Stimulated activated CD8-positive, alpha-beta memory T cell treated with anti-CD3 and anti-CD28 coated beads, Interleukin-2, amount 100 ng/mL, for 1 hour (primary cell): ENCODE results near the gene FCN2.

ENCODE experiments used
- DNase-seq, 2 donors: peaks; one replicate each; pipeline ENCODE4 v3.0.0-alpha.2; 2020; ENCODE audit warnings: low read depth in 2 of 2

FCN2 gene

DNA sequence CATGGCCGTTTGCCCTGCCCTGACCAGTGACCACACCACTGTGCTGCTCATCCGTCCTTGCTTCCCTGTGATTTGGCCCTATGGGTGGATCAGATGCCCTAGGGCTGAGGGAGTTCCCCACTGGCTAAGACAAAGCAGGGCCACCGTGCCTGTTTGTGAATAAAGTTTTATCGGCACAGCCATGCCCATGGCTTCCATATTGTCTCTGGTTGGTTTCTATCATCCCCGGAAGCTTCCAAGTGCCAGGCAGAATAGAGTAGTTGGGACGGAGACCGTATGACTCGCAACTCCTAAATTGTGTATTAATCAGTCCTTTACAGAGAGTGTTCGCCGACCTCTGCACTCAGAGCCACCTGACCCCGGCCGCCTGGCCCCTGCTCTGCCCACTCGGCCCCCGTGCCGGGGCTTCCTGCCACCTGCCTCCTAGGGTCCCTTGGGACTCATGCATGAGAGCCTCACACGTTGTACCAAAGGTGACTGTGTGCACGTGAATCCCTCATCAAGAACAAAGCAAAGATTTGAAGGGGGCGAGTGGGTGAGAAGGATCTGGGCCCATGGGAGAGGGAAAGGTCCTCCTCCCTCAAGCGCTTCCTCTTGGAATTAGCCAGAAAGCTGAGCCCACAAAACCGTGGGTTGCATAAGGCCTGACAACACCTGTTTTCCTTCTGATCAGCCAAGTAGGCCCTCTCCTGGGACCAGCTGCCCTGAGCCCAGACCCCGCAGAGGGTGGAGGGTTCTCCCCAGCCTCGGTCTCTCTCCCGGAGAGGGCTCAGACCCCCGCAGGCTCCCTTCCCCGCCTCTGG is 11.7 kb upstream of the FCN2 start:
- DNase-seq = no peak

DNA sequence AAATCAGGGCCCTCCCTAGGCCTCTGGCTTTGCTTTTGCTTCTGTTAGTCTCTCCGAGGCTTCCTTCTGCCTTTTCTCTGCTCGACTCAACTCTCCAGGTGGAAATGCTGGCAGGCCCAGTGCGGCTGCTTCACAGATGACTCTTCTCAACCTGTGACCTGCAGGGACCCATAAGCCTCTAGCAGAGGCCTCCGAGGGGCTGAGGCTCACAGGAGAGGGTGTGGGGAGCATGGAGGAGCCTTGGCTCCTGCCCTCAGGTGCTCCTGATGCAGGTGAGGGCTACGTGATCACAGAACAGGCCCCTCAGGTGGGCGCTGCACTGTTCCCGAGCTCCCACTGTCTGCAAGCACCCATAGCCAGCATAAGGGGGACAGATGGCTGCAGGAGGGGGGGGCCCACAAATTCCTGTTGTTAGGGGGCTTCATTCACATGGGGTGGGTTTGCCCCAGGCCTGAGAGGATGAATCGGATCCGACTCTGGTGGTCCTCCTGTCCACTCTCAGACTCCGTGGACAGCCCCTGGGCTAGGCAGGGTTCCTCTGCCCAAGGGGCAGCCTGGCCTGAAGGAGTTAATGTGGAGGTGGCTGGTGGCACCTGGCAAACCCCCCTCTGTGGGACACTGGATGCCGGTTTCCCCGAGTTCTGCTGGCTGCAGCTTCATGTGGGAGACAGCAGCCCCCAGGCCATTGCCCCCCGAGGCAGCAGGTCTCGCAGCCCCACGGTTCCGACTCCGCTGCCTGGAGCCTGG is 10.9 kb upstream of the FCN2 start:
- no peak for DNase-seq

DNA sequence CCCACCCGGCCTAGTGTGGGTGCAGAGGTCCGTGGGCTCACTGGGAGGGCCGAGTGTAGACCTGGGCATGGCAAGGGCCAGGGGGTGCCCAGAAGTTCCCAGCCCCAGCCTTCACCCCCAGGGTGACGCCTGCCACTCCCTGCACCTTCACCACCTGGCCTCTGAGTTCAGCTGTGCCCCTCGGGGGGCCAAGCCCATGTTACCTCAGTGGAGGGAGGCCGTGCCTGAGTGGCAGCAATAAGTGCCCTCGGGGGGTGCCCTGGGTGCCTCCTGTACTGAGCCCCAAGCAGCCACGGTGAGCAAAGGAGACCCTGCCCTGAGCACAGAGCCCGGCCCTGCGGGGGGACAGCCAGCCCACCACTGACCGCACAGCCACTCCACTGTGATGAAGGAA is 10.3 kb upstream of the FCN2 start:
- no peak for DNase-seq

DNA sequence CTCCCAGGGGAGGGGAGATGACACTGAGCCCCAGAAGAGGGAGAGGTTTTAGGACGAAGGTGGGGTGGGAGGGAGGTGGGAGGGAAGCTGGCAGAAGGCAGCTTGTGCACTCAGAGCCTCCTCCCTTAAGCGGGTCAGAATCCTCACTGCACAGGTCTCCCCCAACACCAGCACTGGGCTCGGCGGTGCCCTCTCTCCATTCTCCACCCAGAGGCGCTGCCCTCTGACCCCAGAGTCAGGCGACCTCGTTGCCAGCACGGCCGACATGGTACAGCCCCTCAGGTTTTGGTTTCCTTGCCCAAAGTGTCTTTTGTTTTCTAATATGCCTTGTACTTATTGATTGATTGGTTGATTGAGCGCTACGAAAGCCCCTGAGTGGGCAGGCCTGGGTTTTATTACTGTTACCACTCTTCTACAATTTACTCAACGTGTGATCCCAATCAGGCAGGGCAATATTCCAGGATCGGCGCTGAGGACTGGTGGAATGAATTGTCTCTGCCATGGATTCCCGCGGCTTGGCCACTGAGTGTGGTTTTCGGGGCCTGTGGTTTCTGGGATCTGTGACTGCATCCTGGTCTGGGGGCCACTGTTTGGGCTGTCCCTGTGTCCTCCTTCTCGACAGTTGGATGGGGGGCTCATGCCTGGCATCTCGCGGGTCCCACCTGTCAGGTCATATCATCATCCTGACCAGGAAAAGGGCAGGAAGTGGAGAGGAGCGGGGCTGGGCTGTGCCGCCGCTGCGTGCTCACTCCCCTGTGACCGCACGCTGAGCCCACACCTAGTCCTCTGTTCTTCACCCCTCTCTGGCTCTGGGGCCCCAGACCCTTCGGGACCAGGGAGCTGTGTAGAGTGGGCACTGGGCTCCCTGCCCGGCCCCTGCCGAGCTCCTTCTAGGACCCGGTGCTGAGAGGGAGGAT is 9.6 kb upstream of the FCN2 start:
- no peak for DNase-seq

DNA sequence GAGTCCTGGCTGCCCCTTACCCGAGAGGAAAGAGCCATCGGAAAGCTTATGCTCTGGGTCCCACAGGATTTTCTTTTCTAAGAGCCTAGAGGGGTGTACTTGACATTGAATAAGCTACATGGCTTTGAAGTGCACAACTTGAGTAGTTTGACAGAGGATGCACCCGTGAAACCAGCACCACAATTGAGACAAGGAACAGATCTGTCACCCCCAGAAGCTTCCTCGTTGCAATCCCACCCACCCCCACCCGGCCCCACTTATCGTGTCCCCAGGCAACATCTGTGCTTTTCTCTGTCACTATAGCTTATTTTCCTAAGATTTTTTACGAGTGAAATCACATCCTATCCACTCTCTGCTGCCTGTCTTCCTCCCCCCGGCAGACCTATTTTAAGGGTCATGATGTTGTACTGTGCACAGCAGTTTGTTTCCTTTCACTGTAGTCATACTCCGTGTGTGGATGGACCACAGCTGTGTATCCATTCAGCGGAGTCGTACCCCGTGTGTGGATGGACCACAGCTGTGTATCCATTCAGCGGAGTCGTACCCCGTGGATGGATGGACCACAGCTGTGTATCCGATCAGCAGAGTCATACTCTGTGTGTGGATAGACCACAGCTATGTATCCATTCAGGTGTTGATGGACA is 8.8 kb upstream of the FCN2 start:
- no peak for DNase-seq

DNA sequence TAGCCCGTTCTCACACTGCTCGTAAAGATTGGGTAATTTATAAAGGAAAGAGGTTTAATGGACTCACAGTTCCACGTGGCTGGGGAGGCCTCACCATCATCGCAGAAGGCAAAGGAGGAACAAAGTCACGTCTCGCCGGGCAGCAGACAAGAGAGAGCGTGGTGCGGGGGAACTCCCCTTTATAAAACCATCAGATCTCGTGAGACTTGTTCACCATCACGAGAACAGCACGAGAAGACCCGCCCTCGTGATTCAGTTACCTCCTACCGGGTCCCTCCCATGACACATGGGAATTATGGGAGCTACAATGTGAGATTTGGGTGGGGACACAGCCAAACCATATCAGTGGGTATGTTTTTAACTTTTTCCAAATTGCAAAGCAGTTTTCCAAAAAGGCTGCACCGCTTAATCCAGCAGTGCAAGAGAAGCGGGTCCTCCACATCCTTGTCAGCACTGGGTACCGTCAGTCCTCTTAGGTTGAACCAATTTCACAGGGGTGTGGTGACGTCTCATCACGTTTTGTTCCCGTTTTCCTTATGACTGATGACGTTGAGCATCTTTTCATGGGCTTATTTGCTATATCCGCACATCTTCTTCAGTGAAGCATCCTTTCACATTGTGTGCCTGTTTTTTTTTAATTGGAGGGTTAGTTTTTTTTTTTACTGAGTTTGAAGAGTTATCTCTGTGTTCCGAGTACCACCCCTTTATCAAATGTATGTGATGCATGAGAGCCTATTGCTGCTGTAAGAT is 8.0 kb upstream of the FCN2 start:
- DNase-seq = no peak

DNA sequence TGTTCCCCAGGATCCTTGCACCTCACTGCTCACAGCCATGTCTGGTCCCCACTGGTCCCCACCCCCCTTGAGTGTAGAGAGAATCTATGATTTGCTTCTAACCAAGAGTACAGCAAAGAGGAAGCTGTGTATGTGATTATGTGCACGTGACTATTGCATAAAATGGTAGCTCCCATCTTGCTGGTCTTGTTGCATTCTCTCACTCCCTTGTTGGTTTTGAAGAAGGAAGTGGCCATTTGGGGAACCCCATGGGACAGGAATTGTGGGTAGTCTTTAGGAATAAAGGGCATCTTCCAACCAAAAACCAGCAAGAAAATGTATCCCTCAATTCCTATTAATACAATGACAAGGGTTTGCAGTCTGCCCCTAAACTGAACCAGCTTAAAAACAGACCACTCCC is 5.2 kb upstream of the FCN2 start:
- no peak for DNase-seq

DNA sequence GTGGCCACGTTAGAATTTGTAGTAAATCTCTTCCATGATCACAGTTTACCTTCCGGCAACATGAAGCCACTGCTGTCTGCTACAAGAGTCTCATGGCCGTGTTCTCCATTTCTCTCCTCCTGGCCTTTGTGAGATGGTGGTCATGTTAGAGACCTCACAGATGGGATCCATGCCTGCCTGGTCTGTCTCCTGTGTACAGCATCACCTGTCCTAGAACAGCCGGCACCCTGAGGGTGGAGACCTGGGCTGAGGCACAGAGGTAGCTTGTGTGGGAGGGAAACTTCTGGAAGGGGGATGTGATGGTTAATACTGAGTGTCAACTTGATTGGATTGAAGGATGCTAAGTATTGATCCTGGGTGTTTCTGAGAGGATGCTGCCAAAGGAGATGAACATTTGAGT is 3.1 kb upstream of the FCN2 start:
- no peak for DNase-seq

DNA sequence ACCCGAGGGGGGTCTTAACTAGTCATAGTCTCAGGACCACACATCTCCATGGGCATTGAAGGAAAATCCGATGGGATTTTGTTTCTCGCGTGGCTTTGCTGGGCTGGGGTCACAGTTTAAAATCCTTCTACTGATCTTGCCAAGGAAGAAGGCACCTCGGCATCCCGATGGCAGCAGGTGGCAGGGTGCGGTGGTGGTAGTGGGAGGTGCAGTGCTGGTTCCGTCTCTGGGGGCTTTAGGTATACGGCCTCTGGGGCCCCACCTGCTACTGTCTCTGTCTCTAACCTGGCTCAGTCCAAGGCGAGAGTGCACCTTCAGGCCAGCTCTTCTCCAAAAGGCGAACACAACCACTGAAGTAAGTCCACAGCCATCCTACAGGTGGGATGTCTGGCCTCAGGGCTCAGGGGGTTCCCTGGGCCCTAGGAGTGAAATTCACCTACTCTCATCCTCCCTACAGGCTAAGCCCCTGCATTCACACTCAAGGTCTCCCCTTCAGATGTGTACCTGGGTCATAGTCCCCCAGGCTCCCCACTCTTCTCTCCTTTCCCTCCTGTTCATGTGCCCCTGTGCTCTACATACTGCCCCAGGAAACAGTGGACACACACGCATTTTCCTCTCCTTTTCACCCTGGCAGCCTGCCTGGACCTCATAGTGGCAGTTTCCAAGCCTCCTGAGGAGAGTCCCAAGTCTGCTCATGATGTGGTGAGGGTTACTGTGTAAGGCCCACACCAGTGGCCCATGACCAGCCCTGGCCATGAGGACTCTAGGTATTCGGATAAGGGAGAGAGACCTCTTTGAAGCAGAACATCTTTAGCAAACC is 736 bp upstream of the FCN2 start:
- DNase-seq = no peak

DNA sequence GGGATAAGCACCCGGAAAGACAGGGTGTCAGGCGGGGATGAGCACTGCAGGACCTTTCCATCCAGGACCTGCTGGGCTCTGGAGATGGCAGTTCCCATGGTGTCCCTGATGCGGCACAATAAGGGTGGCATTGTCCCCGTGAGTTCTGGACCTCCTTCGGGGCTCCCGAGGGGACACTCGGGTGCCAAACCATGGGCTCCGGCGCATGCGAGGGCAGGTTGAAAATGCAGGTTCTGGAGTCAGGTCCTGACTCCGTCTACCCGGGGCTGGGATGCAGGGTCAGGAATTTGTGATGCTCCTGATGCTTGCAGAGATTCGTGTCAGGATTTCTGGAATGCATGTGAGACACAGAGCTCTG is 682 bp downstream of the FCN2 start:
- no peak for DNase-seq

DNA sequence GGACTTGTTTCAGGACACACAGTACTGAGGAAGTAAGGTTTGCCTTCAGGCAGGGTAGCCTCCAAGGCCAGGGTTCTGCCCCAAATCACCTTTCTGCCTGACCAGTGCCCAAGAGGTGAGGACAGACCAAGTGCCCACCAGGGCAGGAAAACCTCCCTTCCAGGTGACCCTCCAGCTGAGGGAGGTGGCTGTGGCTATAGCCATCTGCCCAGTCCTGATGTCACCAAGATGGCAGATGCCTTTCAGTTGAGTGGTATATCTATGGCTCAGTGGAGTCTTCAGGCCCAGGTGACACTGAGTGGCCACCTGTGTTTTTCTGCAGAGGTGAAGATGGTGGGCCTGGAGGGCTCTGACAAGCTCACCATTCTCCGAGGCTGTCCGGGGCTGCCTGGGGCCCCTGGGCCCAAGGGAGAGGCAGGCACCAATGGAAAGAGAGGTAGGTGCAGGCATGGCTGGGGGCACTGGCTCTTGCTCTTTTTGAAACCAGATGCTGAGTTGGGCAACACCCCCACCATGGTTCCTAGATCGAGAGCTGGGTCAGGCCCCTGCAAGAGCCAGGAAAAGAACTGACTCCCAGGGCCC is 1.7 kb downstream of the FCN2 start:
- DNase-seq = no peak

DNA sequence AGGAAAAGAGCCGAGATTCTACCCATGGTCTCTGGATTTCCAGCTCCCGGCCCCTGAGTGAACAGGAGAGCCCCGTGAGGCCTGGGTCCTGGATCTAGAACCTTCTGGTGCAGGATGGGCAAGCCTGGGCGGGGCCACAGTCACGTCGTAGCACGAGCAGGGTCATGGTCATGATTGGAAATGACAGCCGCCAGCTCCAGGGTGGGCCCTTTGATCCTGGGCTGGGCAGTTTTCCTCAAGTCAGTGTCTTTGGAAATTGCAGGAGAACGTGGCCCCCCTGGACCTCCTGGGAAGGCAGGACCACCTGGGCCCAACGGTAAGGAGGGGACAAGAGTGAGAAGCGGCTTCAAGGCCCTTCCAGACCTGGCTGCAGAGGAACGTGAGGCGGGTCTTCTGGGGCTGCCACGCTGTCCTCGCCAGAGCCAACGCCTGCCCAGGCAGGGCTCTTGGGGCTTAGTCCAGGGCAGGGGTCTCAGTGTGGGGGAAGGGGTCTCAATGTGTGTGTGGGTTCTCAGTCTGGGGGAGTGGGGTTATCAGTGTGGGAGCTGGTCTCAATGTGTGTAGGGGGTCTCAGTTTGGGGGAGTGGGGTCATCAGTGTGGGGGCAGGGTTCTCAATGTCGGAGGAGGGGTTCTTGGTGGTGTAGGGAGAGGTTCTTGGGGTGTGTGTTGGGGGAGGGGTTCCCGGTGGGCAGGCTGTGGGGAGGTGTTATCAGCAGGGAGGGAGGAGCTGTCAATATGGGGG is 2.6 kb downstream of the FCN2 start:
- DNase-seq = no peak

DNA sequence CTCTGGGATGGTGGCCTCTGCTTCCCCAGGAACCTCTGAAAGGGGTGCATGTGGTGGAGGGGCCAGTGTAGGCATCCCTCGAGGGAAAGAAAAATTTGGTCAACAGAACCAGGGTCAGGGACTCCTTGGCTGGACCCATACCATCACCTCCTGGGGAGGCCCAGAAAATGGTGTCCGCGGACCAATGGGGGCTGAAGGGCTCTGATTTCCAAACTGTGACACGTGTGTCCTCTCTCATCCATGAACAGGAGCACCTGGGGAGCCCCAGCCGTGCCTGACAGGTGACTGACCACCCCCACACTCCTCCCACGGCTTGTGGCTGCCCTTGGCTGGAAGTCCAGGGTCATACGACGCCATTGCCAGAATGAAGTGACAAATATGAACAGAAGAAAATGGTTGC is 3.9 kb downstream of the FCN2 start:
- DNase-seq = no peak

DNA sequence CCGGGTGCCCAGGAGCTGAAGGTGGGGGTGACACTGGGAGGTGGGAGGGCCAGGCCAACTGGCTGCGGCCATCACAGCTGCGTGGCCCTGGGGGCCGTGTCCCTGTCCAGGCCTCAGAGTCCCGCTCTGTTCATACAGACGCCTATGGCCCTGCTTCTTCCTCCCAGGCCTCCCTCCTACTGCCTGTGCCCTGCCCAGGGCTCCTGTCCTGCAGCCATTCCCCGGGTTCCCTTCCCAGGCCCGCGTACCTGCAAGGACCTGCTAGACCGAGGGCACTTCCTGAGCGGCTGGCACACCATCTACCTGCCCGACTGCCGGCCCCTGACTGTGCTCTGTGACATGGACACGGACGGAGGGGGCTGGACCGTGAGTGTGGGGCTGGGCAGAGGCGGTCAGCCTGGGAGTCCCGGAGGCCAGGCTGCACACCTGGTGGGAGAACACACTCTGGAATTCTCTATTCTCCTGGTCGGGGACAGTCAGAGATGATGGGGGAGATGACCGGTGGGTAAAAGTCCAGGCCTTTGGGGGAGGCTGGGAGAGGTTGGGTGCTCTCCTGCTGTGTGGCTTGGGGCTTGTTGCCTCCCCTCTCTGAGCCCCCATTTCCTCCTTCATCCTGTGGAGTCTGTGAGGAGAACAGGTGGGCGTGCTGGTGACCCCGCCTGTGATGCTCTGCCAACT is 4.5 kb downstream of the FCN2 start:
- DNase-seq = no peak

DNA sequence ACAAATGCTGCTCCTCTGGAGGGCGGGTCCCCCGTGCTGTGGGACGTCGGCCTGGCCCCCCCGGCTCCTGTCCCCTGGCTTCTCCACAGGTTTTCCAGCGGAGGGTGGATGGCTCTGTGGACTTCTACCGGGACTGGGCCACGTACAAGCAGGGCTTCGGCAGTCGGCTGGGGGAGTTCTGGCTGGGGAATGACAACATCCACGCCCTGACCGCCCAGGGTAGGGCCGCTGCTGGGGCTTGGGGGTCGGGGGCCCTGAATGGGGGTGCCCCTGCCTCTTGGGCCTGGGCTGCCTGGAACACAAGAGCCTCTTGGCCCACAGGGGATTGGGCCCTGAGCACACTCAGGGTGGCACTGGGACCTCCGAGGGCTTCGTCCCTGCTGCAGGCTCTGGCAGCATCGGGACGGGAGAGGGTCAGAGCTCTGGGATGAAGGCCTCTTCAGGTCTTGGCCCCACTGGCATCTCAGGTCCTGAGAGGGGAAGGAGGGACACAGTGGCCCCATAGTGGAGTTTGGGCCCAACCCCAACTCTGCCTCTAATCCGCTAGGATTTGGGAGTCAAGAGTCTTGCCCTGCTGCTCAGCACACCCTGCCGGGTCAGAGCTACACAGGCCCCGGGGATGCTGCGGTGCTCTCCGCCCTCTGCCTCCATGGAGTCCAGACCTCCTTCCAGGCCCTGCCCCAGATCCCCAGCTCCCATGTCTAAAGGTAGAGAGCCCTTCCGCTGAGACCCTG is 5.2 kb downstream of the FCN2 start:
- no peak for DNase-seq

DNA sequence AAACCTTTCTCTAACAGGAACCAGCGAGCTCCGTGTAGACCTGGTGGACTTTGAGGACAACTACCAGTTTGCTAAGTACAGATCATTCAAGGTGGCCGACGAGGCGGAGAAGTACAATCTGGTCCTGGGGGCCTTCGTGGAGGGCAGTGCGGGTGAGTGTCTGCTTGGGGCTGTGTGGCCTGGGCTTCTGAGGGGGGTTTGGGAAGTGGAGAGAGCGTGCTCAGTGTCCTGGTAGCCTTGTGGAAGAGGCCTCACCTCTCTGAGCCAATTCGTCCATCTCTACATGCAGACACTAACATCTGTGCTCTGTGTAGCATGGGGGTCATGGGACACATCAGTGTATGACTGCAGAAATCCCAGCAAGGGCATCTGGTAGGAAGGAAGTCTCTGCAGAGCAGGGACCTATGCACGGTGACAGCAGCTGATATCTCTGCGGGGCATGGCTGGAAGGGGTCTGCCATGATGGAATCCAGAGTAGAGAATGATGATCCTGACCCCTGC is 5.9 kb downstream of the FCN2 start:
- no peak for DNase-seq

DNA sequence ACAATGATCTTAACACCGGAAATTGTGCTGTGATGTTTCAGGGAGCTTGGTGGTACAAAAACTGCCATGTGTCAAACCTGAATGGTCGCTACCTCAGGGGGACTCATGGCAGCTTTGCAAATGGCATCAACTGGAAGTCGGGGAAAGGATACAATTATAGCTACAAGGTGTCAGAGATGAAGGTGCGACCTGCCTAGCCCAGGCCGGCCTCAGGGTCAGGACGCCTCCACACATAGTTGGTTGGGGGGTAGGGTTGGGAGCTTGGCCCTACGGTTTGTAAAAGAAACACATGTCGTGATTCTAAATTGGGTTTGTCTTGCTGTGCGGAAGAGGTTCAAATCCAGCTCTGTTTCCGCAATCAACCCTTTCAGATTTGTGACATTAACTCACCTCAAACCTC is 6.6 kb downstream of the FCN2 start:
- DNase-seq = no peak
